Body of pancreas (tissue), 4 donors: Measurements from ENCODE around the gene SH2D7.

ENCODE experiments used
- CTCF ChIP-seq, 7 experiments: fragments of 450-650 bp in 4 of 7; fragments of 200-600 bp in 3 of 7; sonication (generic) in 3 of 7; IDR thresholded peaks; one replicate each; pipeline ENCODE4 v1.5.1; 2016 to 2019; ENCODE audit warnings: antibody characterized with exemption in 7 of 7
- POLR2A ChIP-seq, 3 donors: fragments of 450-650 bp; IDR thresholded peaks; one replicate each; pipeline ENCODE4 v1.6.1; 2016; ENCODE audit warnings: antibody characterized with exemption in 3 of 3, mild to moderate bottlenecking in 2 of 3

GRCh38 chr15:78087951-78088772 is 4.2 kb upstream of the SH2D7 start:
- TF ChIP-seq CTCF (IDR thresholded peaks at IDR 0.05) (no peak), POLR2A (IDR thresholded peaks at IDR 0.05) (no peak)
